Hematopoietic multipotent progenitor cell treated with erythropoietin and hydrocortisone succinate and interleukin-3 and kit ligand, for 15 days (in vitro differentiated cells): Measurements from ENCODE around the gene CBLN2.

Experiments
- DNase-seq: peaks from one replicate; pipeline ENCODE4 v3.0.0-alpha.2; 2015; ENCODE audit warnings: low spot score

CBLN2 gene

GRCh38 chr18:72544092-72544886 is at the start of gene CBLN2:
Gene CBLN2, minus strand, starts transcription at chr18:72544342. Its CDS starts 2,182 bp downstream, at chr18:72542160.
- DNase-seq = no peak

GRCh38 chr18:72588360-72588759 is 44.2 kb upstream of the CBLN2 start:
- DNase-seq = no peak

GRCh38 chr18:72584787-72585186 is 40.6 kb upstream of the CBLN2 start:
- DNase-seq = no peak

GRCh38 chr18:72581976-72582375 is 37.8 kb upstream of the CBLN2 start:
- no peak for DNase-seq

- DNase-seq = no peak
These were observed 28.8 kb upstream of the CBLN2 start for GRCh38 chr18:72572896-72573295.

GRCh38 chr18:72566290-72566689 is 22.1 kb upstream of the CBLN2 start:
- DNase-seq = no peak

GRCh38 chr18:72555968-72556367 is 11.8 kb upstream of the CBLN2 start:
- DNase-seq = no peak

GRCh38 chr18:72555101-72555500 is 11.0 kb upstream of the CBLN2 start:
- no peak for DNase-seq

GRCh38 chr18:72543357-72544055 is 636 bp downstream of the CBLN2 start:
- no peak for DNase-seq

- no peak for DNase-seq
These were observed 1.2 kb downstream of the CBLN2 start for GRCh38 chr18:72542984-72543356.

GRCh38 chr18:72542342-72542741 is 1.8 kb downstream of the CBLN2 start:
- no peak for DNase-seq

GRCh38 chr18:72541871-72542332 is 2.2 kb downstream of the CBLN2 start:
- DNase-seq = no peak

GRCh38 chr18:72539901-72540300 is 4.2 kb downstream of the CBLN2 start:
- no peak for DNase-seq

- no peak for DNase-seq
These were observed 13.5 kb downstream of the CBLN2 start for GRCh38 chr18:72530622-72531021.

GRCh38 chr18:72504866-72505265 is 39.3 kb downstream of the CBLN2 start:
- DNase-seq = no peak

GRCh38 chr18:72502671-72503431 is 41.3 kb downstream of the CBLN2 start:
- DNase-seq = no peak

- DNase-seq = no peak
These were observed 51.6 kb downstream of the CBLN2 start for GRCh38 chr18:72492497-72492896.
